Measurements from ENCODE around the gene PHF20. TPM values are rescaled to one million over a fixed set of nuclear protein-coding genes. Genes with fewer than 3 reads are reported as not detected.

The PHF20 gene
- total RNA-seq, 3 donors from 2014 or later, result 48.5 to 60.0 (median 59.7) TPM

GRCh38 chr20:35731862-35732643 lies 39.8 kb upstream of the PHF20 start:
- intact Hi-C loops (cut with DNase I; ENCODE audit: low total_unique reads), result no loop called here
- H3K27ac ChIP-seq, result no peak overlapping the region
- H3K4me1 ChIP-seq, result peaks cover 5 to 28% of the 10 kb centered on the region in 2 donors

GRCh38 chr20:35732644-35732982 lies 39.2 kb upstream of the PHF20 start:
- Histone ChIP-seq H3K27me3 (no peaks in the 10 kb centered on the region), H3K4me1 (peaks cover 5 to 28% of the 10 kb centered on the region in 2 donors), H3K27ac (no peak overlapping the region), H3K4me3 (no peak overlapping the region), H3K9me3 (no peaks in the 10 kb centered on the region), H3K36me3 (peaks cover 5% of the 10 kb centered on the region)
- TF ChIP-seq POLR2A (IDR thresholded peaks at IDR 0.05) (no peak), POLR2AphosphoS5 (IDR thresholded peaks at IDR 0.05) (no peak), CTCF (IDR thresholded peaks at IDR 0.05) (no peak)
- intact Hi-C loops (cut with DNase I; ENCODE audit: low total_unique reads), result no loop called here
- DNase-seq (ENCODE audit: low spot score in 2 of 2), result no peak

More at GRCh38 chr20:35731862-35732643, 39.8 kb upstream of the PHF20 start:
- Histone ChIP-seq H3K9me3 (no peaks in the 10 kb centered on the region), H3K36me3 (peaks cover 5% of the 10 kb centered on the region), H3K4me3 (no peak overlapping the region), H3K27me3 (no peaks in the 10 kb centered on the region)
- TF ChIP-seq POLR2AphosphoS5 (IDR thresholded peaks at IDR 0.05) (no peak), CTCF (IDR thresholded peaks at IDR 0.05) (no peak), POLR2A (IDR thresholded peaks at IDR 0.05) (no peak)
- DNase-seq (ENCODE audit: low spot score in 2 of 2), result no peak

- no peak for TF ChIP-seq POLR2AphosphoS5 (IDR thresholded peaks at IDR 0.05)
- TF ChIP-seq POLR2A (IDR thresholded peaks at IDR 0.05), result no peak
- no peak for TF ChIP-seq CTCF (IDR thresholded peaks at IDR 0.05)
- Histone ChIP-seq H3K4me1 (peaks cover 5 to 33% of the 10 kb centered on the region in 2 donors), H3K27ac (no peak overlapping the region), H3K27me3 (no peaks in the 10 kb centered on the region), H3K36me3 (peaks cover 15% of the 10 kb centered on the region), H3K4me3 (no peak overlapping the region), H3K9me3 (no peaks in the 10 kb centered on the region)
- intact Hi-C loops (cut with DNase I; ENCODE audit: low total_unique reads), result no loop called here
- no peak for DNase-seq (ENCODE audit: low spot score in 2 of 2)
Measured at GRCh38 chr20:35734374-35734773, 37.4 kb upstream of the PHF20 start.

GRCh38 chr20:35734777-35735649 lies 36.8 kb upstream of the PHF20 start:
- intact Hi-C loops (cut with DNase I; ENCODE audit: low total_unique reads), result loop anchor here (5.0 kb wide), 1 partner anchor 277 kb away; no protein-coding TSS in a partner anchor
- no peak overlapping the region for H3K27ac ChIP-seq
- no peaks in the 10 kb centered on the region for H3K27me3 ChIP-seq
- no peaks in the 10 kb centered on the region for H3K9me3 ChIP-seq
- peaks cover 5 to 31% of the 10 kb centered on the region in 2 donors for H3K4me1 ChIP-seq
- DNase-seq (ENCODE audit: low spot score in 2 of 2), result no peak
- TF ChIP-seq POLR2AphosphoS5 (IDR thresholded peaks at IDR 0.05) (no peak), POLR2A (IDR thresholded peaks at IDR 0.05) (no peak), CTCF (IDR thresholded peaks at IDR 0.05) (no peak)
- no peak overlapping the region for H3K4me3 ChIP-seq
- H3K36me3 ChIP-seq, result peaks cover 15% of the 10 kb centered on the region

Measured in breast epithelium (tissue), 4 donors.